Gastroesophageal sphincter (tissue), 4 donors: ENCODE data around the gene ABR. TPM values are rescaled to one million over a fixed set of nuclear protein-coding genes. Genes with fewer than 3 reads are reported as not detected.

Experiments
- ATAC-seq: fragments of 150-250 bp; one replicate; pipeline ENCODE4 v1.9.1; 2016; ENCODE audit warnings: mild to moderate bottlenecking, moderate library complexity
- H3K27ac ChIP-seq, 4 donors: fragments of 200-600 bp; sonication (generic) in 3 of 4; 1 replicate in 3 of 4; 2 replicates in 1 of 4; pipeline ENCODE4 v1.5.1; 2016 to 2019
- H3K27me3 ChIP-seq: fragments of 200-600 bp; sonication (generic); one replicate; pipeline ENCODE4 v1.5.1; 2019
- H3K36me3 ChIP-seq, 2 donors: fragments of 200-600 bp; sonication (generic); one replicate each; pipeline ENCODE4 v1.5.1; 2019; ENCODE audit warnings: control low read depth in 1 of 2
- H3K4me1 ChIP-seq, 3 donors: fragments of 200-600 bp; sonication (generic); 1 replicate in 2 of 3; 2 replicates in 1 of 3; pipeline ENCODE4 v1.5.1; 2016 to 2019; ENCODE audit warnings: control low read depth in 2 of 3
- H3K4me3 ChIP-seq, 2 donors: fragments of 200-600 bp; sonication (generic); one replicate each; pipeline ENCODE4 v1.5.1; 2019; ENCODE audit warnings: mild to moderate bottlenecking in 1 of 2, moderate library complexity in 1 of 2
- H3K9me3 ChIP-seq, 3 donors: fragments of 200-600 bp; sonication (generic); one replicate each; pipeline ENCODE4 v1.5.1; 2017 to 2019; ENCODE audit warnings: control low read depth in 2 of 3
- CTCF ChIP-seq, 4 experiments: fragments of 200-600 bp in 2 of 4; fragments of 450-650 bp in 2 of 4; sonication (generic) in 1 of 4; IDR thresholded peaks; one replicate each; pipeline ENCODE4 v1.5.1; 2017 to 2019; ENCODE audit warnings: antibody characterized with exemption in 4 of 4, mild to moderate bottlenecking in 2 of 4, moderate library complexity in 2 of 4
- EP300 ChIP-seq: sonication (generic); formaldehyde crosslinking; IDR thresholded peaks from one replicate; pipeline ENCODE4 v1.6.1; 2017; ENCODE audit warnings: antibody characterized with exemption, mild to moderate bottlenecking
- POLR2A ChIP-seq, 2 donors: fragments of 450-650 bp; IDR thresholded peaks; one replicate each; pipeline ENCODE4 v1.6.1; 2017; ENCODE audit warnings: antibody characterized with exemption in 2 of 2, mild to moderate bottlenecking in 2 of 2, moderate library complexity in 1 of 2
- POLR2AphosphoS5 ChIP-seq: sonication (generic); formaldehyde crosslinking; IDR thresholded peaks from one replicate; pipeline ENCODE4 v1.6.1; 2017; ENCODE audit warnings: antibody characterized with exemption
- WGBS, 2 donors: methylation state at CpG; one replicate each; pipeline ENCODE4 v1.1.5; 2018; ENCODE audit warnings: low coverage in 1 of 2; 5-methylcytosine and 5-hydroxymethylcytosine counted together
- total RNA-seq, 4 donors: library from RNA; depleted of rRNA; stranded (reverse); fragments of >200 nt; gene quantifications; one replicate each; pipeline ENCODE4 v1.1.0, GENCODE V29; 2016

ABR gene
- total RNA-seq, 4 donors from 2014 or later, result 62.6 to 147 (median 114) TPM

GRCh38 chr17:1169221-1169928 lies 10.4 kb downstream of the ABR start:
- WGBS, 2 donors, result 92 to 97% methylated on average over 10 to 11 of the region's 22 CpGs
- Histone ChIP-seq H3K36me3 (peaks cover 0 to 10% of the 10 kb centered on the region in 2 donors), H3K27me3 (no peaks in the 10 kb centered on the region), H3K9me3 (no peaks in the 10 kb centered on the region), H3K4me1 (peaks cover 0 to 38% (median 4%) of the 10 kb centered on the region in 3 donors), H3K4me3 (no peak overlapping the region), H3K27ac (no peak overlapping the region)
- no peak for TF ChIP-seq EP300
- no peak for TF ChIP-seq CTCF (IDR thresholded peaks at IDR 0.05)
- TF ChIP-seq POLR2AphosphoS5, result no peak
- ATAC-seq, result no peak

GRCh38 chr17:1168533-1169220 lies 11.1 kb downstream of the ABR start:
- TF ChIP-seq EP300, result no peak
- TF ChIP-seq CTCF (IDR thresholded peaks at IDR 0.05), result no peak
- TF ChIP-seq POLR2A (IDR thresholded peaks at IDR 0.05), result no peak
- TF ChIP-seq POLR2AphosphoS5, result no peak
- peaks cover 0 to 32% (median 0%) of the 10 kb centered on the region in 3 donors for H3K4me1 ChIP-seq
- 85 to 87% methylated on average over 2 to 3 of the region's 17 CpGs for WGBS, 2 donors
- H3K27me3 ChIP-seq, result no peaks in the 10 kb centered on the region
- no peak overlapping the region for H3K27ac ChIP-seq
- no peak overlapping the region for H3K4me3 ChIP-seq
- H3K9me3 ChIP-seq, result no peaks in the 10 kb centered on the region
- H3K36me3 ChIP-seq, result peaks cover 0 to 7% of the 10 kb centered on the region in 2 donors
- ATAC-seq, result no peak

GRCh38 chr17:1166276-1166675 lies 13.5 kb downstream of the ABR start:
- peaks cover 0 to 7% of the 10 kb centered on the region in 2 donors for H3K36me3 ChIP-seq
- H3K27me3 ChIP-seq, result no peaks in the 10 kb centered on the region
- H3K27ac ChIP-seq, result no peak overlapping the region
- no peak for ATAC-seq
- TF ChIP-seq POLR2AphosphoS5 (no peak), EP300 (no peak), POLR2A (IDR thresholded peaks at IDR 0.05) (no peak), CTCF (IDR thresholded peaks at IDR 0.05) (no peak)
- H3K4me1 ChIP-seq, result peaks cover 0 to 26% (median 0%) of the 10 kb centered on the region in 3 donors
- no peak overlapping the region for H3K4me3 ChIP-seq
- H3K9me3 ChIP-seq, result no peaks in the 10 kb centered on the region
- WGBS, 2 donors, result 63% methylated on average over 7 of the region's 11 CpGs; no CpG with 5 or more reads in 1 of the 2 donors

GRCh38 chr17:1165836-1166235 lies 13.9 kb downstream of the ABR start:
- no peak for ATAC-seq
- no CpG with 5 or more reads among the region's 19 CpGs for WGBS, 2 donors
- no peak overlapping the region for H3K27ac ChIP-seq
- no peak overlapping the region for H3K4me3 ChIP-seq
- H3K36me3 ChIP-seq, result peaks cover 0 to 7% of the 10 kb centered on the region in 2 donors
- no peaks in the 10 kb centered on the region for H3K9me3 ChIP-seq
- H3K4me1 ChIP-seq, result peaks cover 0 to 26% (median 0%) of the 10 kb centered on the region in 3 donors
- TF ChIP-seq CTCF (IDR thresholded peaks at IDR 0.05), result no peak
- H3K27me3 ChIP-seq, result no peaks in the 10 kb centered on the region
